Left lung (tissue), 10 donors: ENCODE measurements around the gene DMD. TPM values are rescaled to one million over a fixed set of nuclear protein-coding genes. Genes with fewer than 3 reads are reported as not detected.

Experiments used
- ATAC-seq: fragments of 200-7000 bp; cut with Tn5 transposase; one replicate; pipeline ENCODE4 v1.9.1; 2020; ENCODE audit warnings: moderate library complexity
- DNase-seq, 4 donors: peaks; one replicate each; pipeline ENCODE4 v3.0.0-alpha.2; 2013 to 2020
- H3K27ac ChIP-seq, 2 donors: fragments of 200-600 bp; sonication (generic) in 1 of 2; one replicate each; pipeline versions ENCODE4 v1.5.0 to v1.8.0; 2020 to 2021
- H3K27me3 ChIP-seq, 2 donors: fragments of 200-600 bp; sonication (generic) in 1 of 2; one replicate each; pipeline versions ENCODE4 v1.5.0 to v1.8.0; 2020 to 2021
- H3K36me3 ChIP-seq, 2 donors: fragments of 200-600 bp; sonication (generic) in 1 of 2; one replicate each; pipeline versions ENCODE4 v1.5.0 to v1.8.0; 2020 to 2021
- H3K4me1 ChIP-seq, 2 donors: fragments of 200-600 bp; one replicate each; pipeline ENCODE4 v1.8.0; 2021
- H3K4me3 ChIP-seq, 2 donors: fragments of 200-600 bp; sonication (generic) in 1 of 2; one replicate each; pipeline versions ENCODE4 v1.5.0 to v1.8.0; 2020 to 2021; ENCODE audit warnings: mild to moderate bottlenecking in 1 of 2
- H3K9me3 ChIP-seq, 2 donors: fragments of 200-600 bp; sonication (generic) in 1 of 2; one replicate each; pipeline versions ENCODE4 v1.5.0 to v1.8.0; 2020 to 2021
- CTCF ChIP-seq, 2 donors: fragments of 200-600 bp; sonication (generic) in 1 of 2; IDR thresholded peaks; one replicate each; pipeline versions ENCODE4 v1.5.0 to v1.8.0; 2021; ENCODE audit warnings: antibody characterized with exemption in 2 of 2
- intact Hi-C, 2 donors: fragments of 100-400 bp; cut with DNase I; formaldehyde crosslinking; loops; one replicate each; pipeline versions ENCODE4 v1.11.2 to v1.14.2; 2022
- polyA plus RNA-seq, 6 donors: library from polyadenylated mRNA; unstranded; fragments of 120-200 nt; gene quantifications; one replicate each; pipeline ENCODE4 v1.2.1, GENCODE V29; 2013; ENCODE audit not compliant: insufficient read length in 6 of 6
- total RNA-seq, 2 donors: library from RNA; stranded (reverse); fragmentation: NEBNext Ultra II Directional; extraction: Animal tissue kit (Norgen Biotek cat#: 25700); gene quantifications; one replicate each; pipeline ENCODE4 v1.2.1, GENCODE V29; 2021
- donor health status: DM: no; HTN: yes; CAD: no.
- donor health status: DM: no; HTN: no; CAD: no.

The DMD gene
- total and polyA plus RNA-seq, 8 donors, result 16.6 to 68.8 (median 54.0) TPM

GRCh38 chrX:32524385-32524784 is 687.0 kb downstream of the DMD start:
- DNase-seq (no peak), ATAC-seq (no peak)
- no peak overlapping the region for H3K27ac ChIP-seq
- TF ChIP-seq CTCF (IDR thresholded peaks at IDR 0.05), result no peak
- no peaks in the 10 kb centered on the region for H3K4me1 ChIP-seq
- no peaks in the 10 kb centered on the region for H3K27me3 ChIP-seq
- H3K36me3 ChIP-seq, result no peaks in the 10 kb centered on the region
- intact Hi-C loops, result no loop called here
- no peak overlapping the region for H3K4me3 ChIP-seq
- no peaks in the 10 kb centered on the region for H3K9me3 ChIP-seq

- Histone ChIP-seq H3K9me3 (no peaks in the 10 kb centered on the region), H3K27ac (no peak overlapping the region), H3K4me3 (no peak overlapping the region), H3K27me3 (no peaks in the 10 kb centered on the region), H3K36me3 (no peaks in the 10 kb centered on the region), H3K4me1 (no peaks in the 10 kb centered on the region)
- ATAC-seq, result no peak
- no peak for TF ChIP-seq CTCF (IDR thresholded peaks at IDR 0.05)
- intact Hi-C loops, result no loop called here
- no peak for DNase-seq
Measured at GRCh38 chrX:32520789-32521188, 690.6 kb downstream of the DMD start.

GRCh38 chrX:32514986-32515385 is 696.4 kb downstream of the DMD start:
- H3K9me3 ChIP-seq, result no peaks in the 10 kb centered on the region
- DNase-seq, result no peak
- H3K4me3 ChIP-seq, result no peak overlapping the region
- intact Hi-C loops, result no loop called here
- no peaks in the 10 kb centered on the region for H3K4me1 ChIP-seq
- no peak overlapping the region for H3K27ac ChIP-seq
- no peak for ATAC-seq
- TF ChIP-seq CTCF (IDR thresholded peaks at IDR 0.05), result no peak
- H3K27me3 ChIP-seq, result no peaks in the 10 kb centered on the region
- no peaks in the 10 kb centered on the region for H3K36me3 ChIP-seq

GRCh38 chrX:32501606-32502005 is 709.7 kb downstream of the DMD start:
- Histone ChIP-seq H3K27ac (no peak overlapping the region), H3K27me3 (no peaks in the 10 kb centered on the region), H3K4me1 (no peaks in the 10 kb centered on the region), H3K4me3 (no peak overlapping the region), H3K36me3 (no peaks in the 10 kb centered on the region), H3K9me3 (no peaks in the 10 kb centered on the region)
- intact Hi-C loops, result no loop called here
- DNase-seq (no peak), ATAC-seq (no peak)
- TF ChIP-seq CTCF (IDR thresholded peaks at IDR 0.05), result no peak

GRCh38 chrX:32496671-32497070 is 714.7 kb downstream of the DMD start:
- Histone ChIP-seq H3K9me3 (no peaks in the 10 kb centered on the region), H3K4me3 (no peak overlapping the region), H3K27me3 (no peaks in the 10 kb centered on the region), H3K4me1 (no peaks in the 10 kb centered on the region), H3K27ac (no peak overlapping the region), H3K36me3 (no peaks in the 10 kb centered on the region)
- DNase-seq, result no peak
- no peak for ATAC-seq
- no peak for TF ChIP-seq CTCF (IDR thresholded peaks at IDR 0.05)
- intact Hi-C loops, result no loop called here
